ENCODE results near the gene TMEM217. TPM values are rescaled to one million over a fixed set of nuclear protein-coding genes. Genes with fewer than 3 reads are reported as not detected.

Gene TMEM217
- total and polyA plus RNA-seq, 4 donors, result 0.50 to 2.7 (median 1.4) TPM

DNA sequence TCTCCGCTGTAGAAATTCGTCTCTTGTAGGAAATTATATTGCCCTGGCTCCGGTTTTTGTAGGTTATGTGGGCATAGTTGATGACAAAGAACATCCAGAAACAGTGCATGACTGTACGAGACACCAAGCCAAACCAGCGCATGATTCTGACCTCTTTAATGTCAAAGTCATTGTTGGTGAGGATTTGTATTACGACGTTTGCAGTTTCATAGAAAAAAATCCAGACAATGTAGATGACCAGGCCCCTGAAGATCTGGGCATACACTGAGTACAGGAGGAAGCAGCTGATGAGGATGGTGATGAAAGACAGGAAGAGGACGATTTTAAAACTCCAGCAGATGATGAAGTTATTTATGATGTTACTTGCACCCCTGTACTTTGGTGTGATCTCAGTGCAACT lies 39.4 kb downstream of the TMEM217 start:
- ATAC-seq (ENCODE audit: low FRiP score) (no peak), DNase-seq (no peak)
- H3K9me3 ChIP-seq (ENCODE audit: control insufficient read depth, low read length), result no peaks in the 10 kb centered on the region
- no peak overlapping the region for H3K27ac ChIP-seq (ENCODE audit: low read depth in 1 of 2, low read length in 2 of 2)
- WGBS, 2 donors, result 91 to 92% methylated on average over 8 of the region's 8 CpGs
- H3K4me1 ChIP-seq (ENCODE audit: control insufficient read depth in 1 of 2, insufficient read depth in 2 of 2, low read length in 2 of 2), result no peaks in the 10 kb centered on the region
- intact Hi-C loops (cut with DNase I), result loop anchor here in 1 of 2 donors (10.0 kb wide), 1 partner anchor 334 kb away; the partner anchor contains the start of gene C6orf89
- H3K27me3 ChIP-seq (ENCODE audit: control insufficient read depth in 1 of 2, insufficient read depth in 2 of 2, low read length in 1 of 2), result no peaks in the 10 kb centered on the region
- H3K4me3 ChIP-seq (ENCODE audit: low read length in 2 of 2), result no peak overlapping the region
- H3K36me3 ChIP-seq (ENCODE audit: control insufficient read depth in 1 of 2, insufficient read depth in 2 of 2, low read length in 1 of 2), result no peaks in the 10 kb centered on the region

- no peaks in the 10 kb centered on the region for H3K36me3 ChIP-seq (ENCODE audit: control insufficient read depth in 1 of 2, insufficient read depth in 2 of 2, low read length in 1 of 2)
- intact Hi-C loops (cut with DNase I), result loop anchor here in 1 of 2 donors (10.0 kb wide), 1 partner anchor 333 kb away; the partner anchor contains the start of gene C6orf89
- WGBS, 2 donors, result 95% methylated on average over 6 of the region's 6 CpGs
- no peak overlapping the region for H3K4me3 ChIP-seq (ENCODE audit: low read length in 2 of 2)
- H3K27me3 ChIP-seq (ENCODE audit: control insufficient read depth in 1 of 2, insufficient read depth in 2 of 2, low read length in 1 of 2), result no peaks in the 10 kb centered on the region
- no peak for ATAC-seq (ENCODE audit: low FRiP score)
- H3K9me3 ChIP-seq (ENCODE audit: control insufficient read depth, low read length), result no peaks in the 10 kb centered on the region
- H3K27ac ChIP-seq (ENCODE audit: low read depth in 1 of 2, low read length in 2 of 2), result no peak overlapping the region
- H3K4me1 ChIP-seq (ENCODE audit: control insufficient read depth in 1 of 2, insufficient read depth in 2 of 2, low read length in 2 of 2), result no peaks in the 10 kb centered on the region
- no peak for DNase-seq
These were observed 39.9 kb downstream of the TMEM217 start for GRCh38 chr6:37218061-37218460.

GRCh38 chr6:37212268-37212667 lies 45.7 kb downstream of the TMEM217 start:
- Histone ChIP-seq H3K4me3 (ENCODE audit: low read length in 2 of 2) (no peak overlapping the region), H3K4me1 (ENCODE audit: control insufficient read depth in 1 of 2, insufficient read depth in 2 of 2, low read length in 2 of 2) (no peaks in the 10 kb centered on the region), H3K27me3 (ENCODE audit: control insufficient read depth in 1 of 2, insufficient read depth in 2 of 2, low read length in 1 of 2) (no peaks in the 10 kb centered on the region), H3K36me3 (ENCODE audit: control insufficient read depth in 1 of 2, insufficient read depth in 2 of 2, low read length in 1 of 2) (no peaks in the 10 kb centered on the region), H3K27ac (ENCODE audit: low read depth in 1 of 2, low read length in 2 of 2) (no peak overlapping the region), H3K9me3 (ENCODE audit: control insufficient read depth, low read length) (no peaks in the 10 kb centered on the region)
- DNase-seq (no peak), ATAC-seq (ENCODE audit: low FRiP score) (no peak)
- WGBS, 2 donors, result 90 to 91% methylated on average over 9 of the region's 9 CpGs
- intact Hi-C loops (cut with DNase I), result loop anchor here in 1 of 2 donors (10.0 kb wide), 1 partner anchor 327 kb away; the partner anchor contains the start of gene C6orf89

GRCh38 chr6:37210313-37210968 lies 47.5 kb downstream of the TMEM217 start:
- no peak overlapping the region for H3K27ac ChIP-seq (ENCODE audit: low read depth in 1 of 2, low read length in 2 of 2)
- no peaks in the 10 kb centered on the region for H3K27me3 ChIP-seq (ENCODE audit: control insufficient read depth in 1 of 2, insufficient read depth in 2 of 2, low read length in 1 of 2)
- WGBS, 2 donors, result 40 to 46% methylated on average over 7 of the region's 7 CpGs
- DNase-seq (peak in 1 of 2 donors; percentile 65), ATAC-seq (ENCODE audit: low FRiP score) (peak; percentile 91)
- H3K4me3 ChIP-seq (ENCODE audit: low read length in 2 of 2), result no peak overlapping the region
- H3K9me3 ChIP-seq (ENCODE audit: control insufficient read depth, low read length), result no peaks in the 10 kb centered on the region
- H3K4me1 ChIP-seq (ENCODE audit: control insufficient read depth in 1 of 2, insufficient read depth in 2 of 2, low read length in 2 of 2), result no peaks in the 10 kb centered on the region
- no peaks in the 10 kb centered on the region for H3K36me3 ChIP-seq (ENCODE audit: control insufficient read depth in 1 of 2, insufficient read depth in 2 of 2, low read length in 1 of 2)
- intact Hi-C loops (cut with DNase I), result loop anchor here in 1 of 2 donors (1.0 to 10.0 kb wide), 3 partner anchors 38 to 326 kb away; partner anchors contain the start of gene C6orf89

GRCh38 chr6:37209461-37210205 lies 48.3 kb downstream of the TMEM217 start:
- 89 to 90% methylated on average over 12 of the region's 12 CpGs for WGBS, 2 donors
- H3K27ac ChIP-seq (ENCODE audit: low read depth in 1 of 2, low read length in 2 of 2), result no peak overlapping the region
- H3K9me3 ChIP-seq (ENCODE audit: control insufficient read depth, low read length), result no peaks in the 10 kb centered on the region
- H3K27me3 ChIP-seq (ENCODE audit: control insufficient read depth in 1 of 2, insufficient read depth in 2 of 2, low read length in 1 of 2), result no peaks in the 10 kb centered on the region
- intact Hi-C loops (cut with DNase I), result loop anchor here in 1 of 2 donors (1.0 to 10.0 kb wide), 5 partner anchors 37 to 447 kb away; partner anchors contain the start of gene C6orf89
- no peaks in the 10 kb centered on the region for H3K4me1 ChIP-seq (ENCODE audit: control insufficient read depth in 1 of 2, insufficient read depth in 2 of 2, low read length in 2 of 2)
- no peak for ATAC-seq (ENCODE audit: low FRiP score)
- H3K4me3 ChIP-seq (ENCODE audit: low read length in 2 of 2), result no peak overlapping the region
- no peak for DNase-seq
- H3K36me3 ChIP-seq (ENCODE audit: control insufficient read depth in 1 of 2, insufficient read depth in 2 of 2, low read length in 1 of 2), result no peaks in the 10 kb centered on the region

- H3K4me1 ChIP-seq (ENCODE audit: control insufficient read depth in 1 of 2, insufficient read depth in 2 of 2, low read length in 2 of 2), result no peaks in the 10 kb centered on the region
- H3K4me3 ChIP-seq (ENCODE audit: low read length in 2 of 2), result no peak overlapping the region
- no peaks in the 10 kb centered on the region for H3K36me3 ChIP-seq (ENCODE audit: control insufficient read depth in 1 of 2, insufficient read depth in 2 of 2, low read length in 1 of 2)
- intact Hi-C loops (cut with DNase I), result loop anchor here in 1 of 2 donors (5.0 to 10.0 kb wide), 2 partner anchors 154 to 446 kb away; no protein-coding TSS in a partner anchor
- H3K27me3 ChIP-seq (ENCODE audit: control insufficient read depth in 1 of 2, insufficient read depth in 2 of 2, low read length in 1 of 2), result no peaks in the 10 kb centered on the region
- no peak overlapping the region for H3K27ac ChIP-seq (ENCODE audit: low read depth in 1 of 2, low read length in 2 of 2)
- no peaks in the 10 kb centered on the region for H3K9me3 ChIP-seq (ENCODE audit: control insufficient read depth, low read length)
- WGBS, 2 donors, result 94 to 96% methylated on average over 7 of the region's 7 CpGs
- DNase-seq (no peak), ATAC-seq (ENCODE audit: low FRiP score) (no peak)
These were observed 49.2 kb downstream of the TMEM217 start for GRCh38 chr6:37208793-37209192.

- Histone ChIP-seq H3K4me3 (ENCODE audit: low read length in 2 of 2) (no peak overlapping the region), H3K27ac (ENCODE audit: low read depth in 1 of 2, low read length in 2 of 2) (no peak overlapping the region), H3K36me3 (ENCODE audit: control insufficient read depth in 1 of 2, insufficient read depth in 2 of 2, low read length in 1 of 2) (no peaks in the 10 kb centered on the region), H3K4me1 (ENCODE audit: control insufficient read depth in 1 of 2, insufficient read depth in 2 of 2, low read length in 2 of 2) (no peaks in the 10 kb centered on the region), H3K27me3 (ENCODE audit: control insufficient read depth in 1 of 2, insufficient read depth in 2 of 2, low read length in 1 of 2) (no peaks in the 10 kb centered on the region), H3K9me3 (ENCODE audit: control insufficient read depth, low read length) (no peaks in the 10 kb centered on the region)
- ATAC-seq (ENCODE audit: low FRiP score) (peak; percentile 69), DNase-seq (peak; percentile 91 to 92)
- intact Hi-C loops (cut with DNase I), result loop anchor here in 1 of 2 donors (5.0 to 10.0 kb wide), 2 partner anchors 153 to 446 kb away; no protein-coding TSS in a partner anchor
- WGBS, 2 donors, result 70 to 74% methylated on average over 7 of the region's 7 CpGs
These were observed 50.0 kb downstream of the TMEM217 start for GRCh38 chr6:37207903-37208456.

DNA sequence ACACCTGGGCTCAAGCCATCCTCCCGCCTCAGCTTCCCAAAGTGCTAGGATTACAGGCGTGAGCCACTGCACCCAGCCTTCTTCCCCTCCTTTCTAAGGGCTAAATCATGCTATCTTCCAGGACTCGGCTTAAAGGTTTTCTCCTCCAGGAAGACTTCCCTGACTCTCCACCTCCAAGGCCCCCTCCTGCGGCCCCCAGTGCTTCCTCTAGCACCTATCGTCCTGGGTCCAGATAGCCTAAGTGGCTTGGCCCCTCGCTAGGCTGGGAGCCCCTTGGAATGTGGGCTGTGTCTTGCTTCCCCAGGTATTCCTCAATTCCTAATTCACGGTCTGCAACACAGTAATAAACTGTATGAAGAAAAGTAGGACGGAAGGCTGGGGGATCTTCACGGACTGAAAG lies 51.3 kb downstream of the TMEM217 start:
- H3K4me1 ChIP-seq (ENCODE audit: control insufficient read depth in 1 of 2, insufficient read depth in 2 of 2, low read length in 2 of 2), result no peaks in the 10 kb centered on the region
- H3K4me3 ChIP-seq (ENCODE audit: low read length in 2 of 2), result no peak overlapping the region
- WGBS, 2 donors, result 95 to 98% methylated on average over 9 of the region's 9 CpGs
- H3K27me3 ChIP-seq (ENCODE audit: control insufficient read depth in 1 of 2, insufficient read depth in 2 of 2, low read length in 1 of 2), result peaks cover 0 to 2% of the 10 kb centered on the region in 2 donors
- H3K36me3 ChIP-seq (ENCODE audit: control insufficient read depth in 1 of 2, insufficient read depth in 2 of 2, low read length in 1 of 2), result no peaks in the 10 kb centered on the region
- DNase-seq, result no peak
- H3K27ac ChIP-seq (ENCODE audit: low read depth in 1 of 2, low read length in 2 of 2), result no peak overlapping the region
- ATAC-seq (ENCODE audit: low FRiP score), result no peak
- intact Hi-C loops (cut with DNase I), result loop anchor here in 1 of 2 donors (5.0 to 10.0 kb wide), 2 partner anchors 152 to 444 kb away; no protein-coding TSS in a partner anchor
- no peaks in the 10 kb centered on the region for H3K9me3 ChIP-seq (ENCODE audit: control insufficient read depth, low read length)

Measured in aorta (tissue), 5 donors.